GM19043 (cell line): ENCODE measurements around the gene RCAN3.
"Not testable (repeated sequence)": the region's sequence is repeated elsewhere in the genome, so short reads cannot be mapped to it uniquely, and the experiment has no call there.

Source experiments
- ATAC-seq: cut with Tn5 transposase; IDR thresholded peaks from one replicate; pipeline ENCODE4 v1.9.1; 2021; ENCODE audit warnings: low read depth; ENCODE audit not compliant: unreplicated experiment

RCAN3 gene

GRCh38 chr1:24547195-24547594 is 44.6 kb downstream of the RCAN3 start:
- no peak for ATAC-seq

- ATAC-seq = no peak
Observed at GRCh38 chr1:24548070-24548469, 45.4 kb downstream of the RCAN3 start.

- ATAC-seq = not testable (repeated sequence)
Observed at GRCh38 chr1:24549210-24549609, 46.6 kb downstream of the RCAN3 start.

- no peak for ATAC-seq
Observed at GRCh38 chr1:24551290-24551959, 48.8 kb downstream of the RCAN3 start.

- no peak for ATAC-seq
Observed at GRCh38 chr1:24551960-24552571, 49.4 kb downstream of the RCAN3 start.

GRCh38 chr1:24553931-24554330 is 51.3 kb downstream of the RCAN3 start:
- no peak for ATAC-seq

GRCh38 chr1:24554714-24555113 is 52.1 kb downstream of the RCAN3 start:
- no peak for ATAC-seq

GRCh38 chr1:24555591-24556413 is 53.2 kb downstream of the RCAN3 start, which contains the start of gene NCMAP:
Gene NCMAP (plus strand): TSS chr1:24556087. CDS start chr1:24595431, 39,344 bp downstream.
- no peak for ATAC-seq

GRCh38 chr1:24556414-24556795 is 53.8 kb downstream of the RCAN3 start:
- ATAC-seq = no peak

GRCh38 chr1:24557220-24557619 is 54.6 kb downstream of the RCAN3 start:
- no peak for ATAC-seq

GRCh38 chr1:24557711-24558131 is 55.1 kb downstream of the RCAN3 start:
- ATAC-seq = no peak

- ATAC-seq = no peak
Observed at GRCh38 chr1:24558455-24558854, 55.8 kb downstream of the RCAN3 start.

- no peak for ATAC-seq
Observed at GRCh38 chr1:24558902-24559791, 56.5 kb downstream of the RCAN3 start.

- no peak for ATAC-seq
Observed at GRCh38 chr1:24560361-24560760, 57.7 kb downstream of the RCAN3 start.

GRCh38 chr1:24562625-24563024 is 60.0 kb downstream of the RCAN3 start:
- ATAC-seq = no peak

GRCh38 chr1:24564695-24565094 is 62.1 kb downstream of the RCAN3 start:
- ATAC-seq = no peak

- no peak for ATAC-seq
Observed at GRCh38 chr1:24566236-24566867, 63.7 kb downstream of the RCAN3 start.

- ATAC-seq = no peak
Observed at GRCh38 chr1:24567792-24568388, 65.3 kb downstream of the RCAN3 start.

GRCh38 chr1:24568475-24568874 is 65.8 kb downstream of the RCAN3 start:
- no peak for ATAC-seq
